Measurements from ENCODE around the gene CHKA. TPM values are rescaled to one million over a fixed set of nuclear protein-coding genes. Genes with fewer than 3 reads are reported as not detected.
A peak's percentile ranks its signal among the peaks of the same experiment; 100 is the strongest.

The CHKA gene
- total RNA-seq, 1 experiment from 2014 or later, result 35.8 TPM

GRCh38 chr11:68053117-68053516 lies 68.1 kb downstream of the CHKA start:
- H3K9ac ChIP-seq (ENCODE audit: low read length), result no peak overlapping the region
- H3K9me2 ChIP-seq (replicated peaks; ENCODE audit: insufficient read depth, low read length), result no peaks in the 10 kb centered on the region
- no peak overlapping the region for H2AFZ ChIP-seq (ENCODE audit: low read length)
- H3K79me2 ChIP-seq (ENCODE audit: low read length), result no peaks in the 10 kb centered on the region
- H3K36me3 ChIP-seq (ENCODE audit: insufficient read depth, low read length), result peaks cover 3% of the 10 kb centered on the region; the same call in 1 of the 2 replicates
- H4K20me1 ChIP-seq (ENCODE audit: insufficient read depth, low read depth, low read length), result no peaks in the 10 kb centered on the region
- no peaks in the 10 kb centered on the region for H3K9me3 ChIP-seq (ENCODE audit: low read length)
- no peak overlapping the region for H3K4me2 ChIP-seq (ENCODE audit: low read depth, low read length, poor library complexity, severe bottlenecking)
- no peak overlapping the region for H3K4me3 ChIP-seq (ENCODE audit: low read length)
- H3K27me3 ChIP-seq (ENCODE audit: low read length), result no peaks in the 10 kb centered on the region
- no peaks in the 10 kb centered on the region for H3K4me1 ChIP-seq (ENCODE audit: low read length)
- DNase-seq, result no peak
- no peak overlapping the region for H3K27ac ChIP-seq (ENCODE audit: low read length)

GRCh38 chr11:68052137-68052873 lies 68.9 kb downstream of the CHKA start:
- Histone ChIP-seq H3K9ac (ENCODE audit: low read length) (no peak overlapping the region), H3K4me3 (ENCODE audit: low read length) (no peak overlapping the region)

DNA sequence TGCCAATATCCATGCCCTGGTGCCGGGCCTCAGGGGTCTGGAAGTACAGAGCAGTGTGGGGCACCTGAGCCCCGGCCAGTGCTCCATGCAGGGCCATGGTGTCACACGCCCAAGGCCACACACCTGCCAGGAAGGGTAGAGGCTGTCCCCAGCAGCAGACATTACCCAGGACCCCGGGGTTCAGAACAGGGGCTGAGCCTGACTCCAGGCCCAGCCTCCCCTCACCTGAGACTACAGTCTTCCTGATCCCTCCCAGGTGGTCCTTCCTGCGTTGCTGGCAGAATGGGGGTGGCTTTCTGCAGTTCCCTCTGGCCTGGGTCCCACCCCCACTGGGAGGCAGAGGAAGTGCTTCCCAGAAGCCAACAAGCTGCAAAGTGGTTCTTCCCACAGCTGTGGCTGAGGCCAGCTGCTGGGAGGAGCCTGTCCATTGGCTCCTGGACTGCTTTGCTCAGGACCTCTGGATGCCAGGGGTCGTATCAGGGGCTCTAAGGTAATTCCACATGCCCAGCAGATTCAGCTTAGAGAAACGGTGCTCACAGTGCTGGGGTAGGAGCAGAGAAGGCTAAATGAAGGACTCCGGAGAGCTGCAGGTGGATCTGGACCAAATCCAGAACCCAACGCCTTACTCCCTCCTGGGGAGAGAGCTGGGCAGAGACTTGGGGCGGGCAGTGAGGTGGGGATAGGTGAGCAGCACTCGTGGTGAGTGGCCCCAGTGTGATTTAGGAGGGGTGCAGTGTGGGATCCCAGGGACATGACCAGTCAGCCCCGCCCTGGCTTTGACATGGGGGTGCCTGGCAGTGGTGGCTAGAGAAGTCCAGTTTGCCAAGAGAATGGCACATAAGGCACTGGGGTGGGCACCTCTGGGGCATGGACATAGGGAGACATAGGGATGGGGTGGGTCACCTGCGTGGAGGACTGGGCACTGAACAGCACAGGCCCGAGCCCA lies 69.7 kb downstream of the CHKA start:
- Histone ChIP-seq H4K20me1 (ENCODE audit: insufficient read depth, low read depth, low read length) (no peaks in the 10 kb centered on the region; the same call in 1 of the 2 replicates), H3K4me2 (ENCODE audit: low read depth, low read length, poor library complexity, severe bottlenecking) (no peak overlapping the region), H3K27me3 (ENCODE audit: low read length) (no peaks in the 10 kb centered on the region), H3K9ac (ENCODE audit: low read length) (no peak overlapping the region), H3K27ac (ENCODE audit: low read length) (no peak overlapping the region), H3K4me1 (ENCODE audit: low read length) (no peaks in the 10 kb centered on the region), H3K79me2 (ENCODE audit: low read length) (no peaks in the 10 kb centered on the region), H2AFZ (ENCODE audit: low read length) (no peak overlapping the region), H3K9me3 (ENCODE audit: low read length) (no peaks in the 10 kb centered on the region), H3K36me3 (ENCODE audit: insufficient read depth, low read length) (0 out of 2 replicates have a peak, but pooled peaks cover 3% of the 10 kb centered on the region), H3K9me2 (replicated peaks; ENCODE audit: insufficient read depth, low read length) (no peaks in the 10 kb centered on the region), H3K4me3 (ENCODE audit: low read length) (no peak overlapping the region)
- no peak for DNase-seq

More at GRCh38 chr11:68052137-68052873, 68.9 kb downstream of the CHKA start:
- Histone ChIP-seq H3K4me2 (ENCODE audit: low read depth, low read length, poor library complexity, severe bottlenecking) (no peak overlapping the region), H3K36me3 (ENCODE audit: insufficient read depth, low read length) (0 out of 2 replicates have a peak, but pooled peaks cover 3% of the 10 kb centered on the region), H3K27me3 (ENCODE audit: low read length) (no peaks in the 10 kb centered on the region), H3K9me2 (replicated peaks; ENCODE audit: insufficient read depth, low read length) (no peaks in the 10 kb centered on the region), H3K4me1 (ENCODE audit: low read length) (no peaks in the 10 kb centered on the region), H3K27ac (ENCODE audit: low read length) (no peak overlapping the region), H4K20me1 (ENCODE audit: insufficient read depth, low read depth, low read length) (no peaks in the 10 kb centered on the region), H2AFZ (ENCODE audit: low read length) (no peak overlapping the region), H3K9me3 (ENCODE audit: low read length) (no peaks in the 10 kb centered on the region), H3K79me2 (ENCODE audit: low read length) (no peaks in the 10 kb centered on the region)
- no peak for DNase-seq

- no peaks in the 10 kb centered on the region for H3K9me3 ChIP-seq (ENCODE audit: low read length)
- no peak overlapping the region for H3K4me3 ChIP-seq (ENCODE audit: low read length)
- no peak for DNase-seq
- H3K36me3 ChIP-seq (ENCODE audit: insufficient read depth, low read length), result 0 out of 2 replicates have a peak, but pooled peaks cover 3% of the 10 kb centered on the region
- H3K79me2 ChIP-seq (ENCODE audit: low read length), result no peaks in the 10 kb centered on the region
- no peaks in the 10 kb centered on the region; the same call in 1 of the 2 replicates for H4K20me1 ChIP-seq (ENCODE audit: insufficient read depth, low read depth, low read length)
- H2AFZ ChIP-seq (ENCODE audit: low read length), result no peak overlapping the region
- no peaks in the 10 kb centered on the region for H3K9me2 ChIP-seq (replicated peaks; ENCODE audit: insufficient read depth, low read length)
- no peaks in the 10 kb centered on the region for H3K27me3 ChIP-seq (ENCODE audit: low read length)
- H3K9ac ChIP-seq (ENCODE audit: low read length), result no peak overlapping the region
- no peaks in the 10 kb centered on the region for H3K4me1 ChIP-seq (ENCODE audit: low read length)
- H3K4me2 ChIP-seq (ENCODE audit: low read depth, low read length, poor library complexity, severe bottlenecking), result no peak overlapping the region
- no peak overlapping the region for H3K27ac ChIP-seq (ENCODE audit: low read length)
Observed at GRCh38 chr11:68050371-68050841, 70.8 kb downstream of the CHKA start.

GRCh38 chr11:68049509-68050370 lies 71.4 kb downstream of the CHKA start:
- Histone ChIP-seq H3K4me2 (ENCODE audit: low read depth, low read length, poor library complexity, severe bottlenecking) (no peak overlapping the region), H3K79me2 (ENCODE audit: low read length) (no peaks in the 10 kb centered on the region), H4K20me1 (ENCODE audit: insufficient read depth, low read depth, low read length) (no peaks in the 10 kb centered on the region; the same call in 1 of the 2 replicates), H3K4me1 (ENCODE audit: low read length) (no peaks in the 10 kb centered on the region), H3K9me2 (replicated peaks; ENCODE audit: insufficient read depth, low read length) (no peaks in the 10 kb centered on the region), H2AFZ (ENCODE audit: low read length) (no peak overlapping the region), H3K4me3 (ENCODE audit: low read length) (no peak overlapping the region), H3K9ac (ENCODE audit: low read length) (no peak overlapping the region), H3K36me3 (ENCODE audit: insufficient read depth, low read length) (0 out of 2 replicates have a peak, but pooled peaks cover 3% of the 10 kb centered on the region), H3K9me3 (ENCODE audit: low read length) (no peaks in the 10 kb centered on the region), H3K27ac (ENCODE audit: low read length) (no peak overlapping the region), H3K27me3 (ENCODE audit: low read length) (no peaks in the 10 kb centered on the region)
- DNase-seq, result no peak

DNA sequence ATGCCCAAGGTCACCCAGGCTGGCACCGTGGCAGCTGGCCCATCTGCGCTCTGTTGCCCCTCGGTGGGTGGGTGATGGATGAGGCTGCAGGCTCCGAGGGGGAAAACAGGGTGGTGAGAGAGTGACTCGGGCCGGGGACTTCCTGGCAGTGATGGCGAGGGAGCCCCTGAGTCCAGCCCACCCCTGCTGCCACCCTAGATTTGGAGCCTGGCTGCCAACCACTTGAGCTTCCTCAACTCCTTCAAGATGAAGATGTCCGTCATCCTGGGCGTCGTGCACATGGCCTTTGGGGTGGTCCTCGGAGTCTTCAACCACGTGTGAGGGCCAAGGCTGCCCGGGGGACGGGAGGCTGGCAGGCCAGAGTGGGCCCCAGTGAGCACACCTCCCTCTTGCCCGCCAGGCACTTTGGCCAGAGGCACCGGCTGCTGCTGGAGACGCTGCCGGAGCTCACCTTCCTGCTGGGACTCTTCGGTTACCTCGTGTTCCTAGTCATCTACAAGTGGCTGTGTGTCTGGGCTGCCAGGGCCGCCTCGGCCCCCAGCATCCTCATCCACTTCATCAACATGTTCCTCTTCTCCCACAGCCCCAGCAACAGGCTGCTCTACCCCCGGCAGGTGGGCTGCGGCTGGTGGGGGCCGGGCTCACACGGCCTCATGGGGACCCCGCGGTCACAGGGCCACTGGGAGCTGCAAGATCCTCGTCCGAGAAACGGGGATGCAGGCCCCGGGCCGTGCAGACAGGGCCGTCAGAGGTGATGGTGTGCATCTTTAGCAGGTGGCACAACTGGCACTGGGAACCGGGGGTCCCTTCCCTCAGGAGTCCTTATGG lies 72.3 kb downstream of the CHKA start:
- Histone ChIP-seq H3K4me2 (ENCODE audit: low read depth, low read length, poor library complexity, severe bottlenecking) (no peak overlapping the region), H4K20me1 (ENCODE audit: insufficient read depth, low read depth, low read length) (no peaks in the 10 kb centered on the region; the same call in 1 of the 2 replicates), H3K36me3 (ENCODE audit: insufficient read depth, low read length) (0 out of 2 replicates have a peak, but pooled peaks cover 3% of the 10 kb centered on the region), H3K27ac (ENCODE audit: low read length) (no peak overlapping the region), H3K4me1 (ENCODE audit: low read length) (no peaks in the 10 kb centered on the region), H2AFZ (ENCODE audit: low read length) (no peak overlapping the region), H3K27me3 (ENCODE audit: low read length) (no peaks in the 10 kb centered on the region), H3K4me3 (ENCODE audit: low read length) (no peak overlapping the region), H3K9ac (ENCODE audit: low read length) (no peak overlapping the region), H3K9me3 (ENCODE audit: low read length) (no peaks in the 10 kb centered on the region), H3K9me2 (replicated peaks; ENCODE audit: insufficient read depth, low read length) (no peaks in the 10 kb centered on the region), H3K79me2 (ENCODE audit: low read length) (no peaks in the 10 kb centered on the region)
- peak; percentile 34 for DNase-seq

All from Karpas-422 (cell line).